GM12865 (cell line): ENCODE measurements around the gene NUMB.

ENCODE experiments used
- DNase-seq: peaks from one replicate; pipeline ENCODE4 v3.0.0; 2010; ENCODE audit warnings: low read depth
- H3K4me3 ChIP-seq: 2 replicates; pipeline ENCODE4 v1.5.1; 2011; ENCODE audit warnings: mild to moderate bottlenecking, low read depth, low read length, control low read depth
- CTCF ChIP-seq: IDR thresholded peaks from 2 replicates; pipeline ENCODE4 v1.5.1; 2011; ENCODE audit warnings: low read length, control low read depth, low read depth, inconsistent platforms; ENCODE audit not compliant: insufficient read depth; ENCODE audit errors: missing control alignments

Gene NUMB

DNA sequence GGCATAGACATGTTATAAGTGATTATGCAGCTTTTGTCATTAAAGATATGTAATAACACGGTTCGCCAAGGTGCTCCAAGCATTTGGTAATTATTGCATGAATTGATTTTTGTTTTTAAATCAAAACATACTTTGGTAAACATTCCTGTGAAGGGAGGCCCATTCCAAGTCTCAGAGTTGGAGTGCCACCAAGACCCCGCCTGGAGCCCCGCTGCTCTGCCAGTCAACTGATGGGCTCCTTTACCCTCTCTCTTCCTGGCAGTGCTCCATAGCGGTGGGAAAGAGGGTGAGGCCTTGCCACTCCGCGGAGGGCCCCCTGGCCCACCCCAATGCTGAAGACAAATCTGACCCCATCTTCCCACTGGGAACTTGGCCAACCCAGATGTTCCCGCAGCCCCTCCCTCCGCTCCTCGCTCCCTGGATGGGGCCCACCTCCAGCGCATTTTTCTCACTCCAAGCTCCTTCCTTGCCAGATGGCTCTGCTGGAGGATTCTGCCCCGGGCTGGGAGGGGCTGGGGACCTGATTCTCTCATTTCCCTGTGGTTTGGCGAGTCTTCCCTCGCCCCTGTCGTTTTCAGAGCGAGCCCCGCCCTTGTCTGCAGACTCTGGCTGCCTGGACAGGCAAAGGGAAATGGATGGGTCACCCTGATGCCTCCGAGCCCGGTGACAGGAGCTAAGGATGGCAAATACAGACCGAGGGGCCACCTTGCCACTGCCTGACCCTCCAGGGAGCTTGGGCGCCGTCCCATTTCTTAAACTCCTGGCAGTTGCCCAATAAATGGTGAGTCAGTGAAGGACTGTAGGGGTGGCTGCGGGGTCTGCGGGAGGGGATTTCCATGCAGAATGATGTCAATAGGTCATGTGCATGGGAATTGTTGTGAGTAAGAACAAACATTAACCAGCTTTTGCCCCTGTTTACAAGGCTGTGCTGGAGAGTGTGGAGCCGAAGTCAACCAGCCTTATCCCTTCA lies 230.2 kb downstream of the NUMB start:
- DNase-seq = peak; percentile 39
- H3K4me3 ChIP-seq = no peak overlapping the region
- TF ChIP-seq CTCF = no peak

DNA sequence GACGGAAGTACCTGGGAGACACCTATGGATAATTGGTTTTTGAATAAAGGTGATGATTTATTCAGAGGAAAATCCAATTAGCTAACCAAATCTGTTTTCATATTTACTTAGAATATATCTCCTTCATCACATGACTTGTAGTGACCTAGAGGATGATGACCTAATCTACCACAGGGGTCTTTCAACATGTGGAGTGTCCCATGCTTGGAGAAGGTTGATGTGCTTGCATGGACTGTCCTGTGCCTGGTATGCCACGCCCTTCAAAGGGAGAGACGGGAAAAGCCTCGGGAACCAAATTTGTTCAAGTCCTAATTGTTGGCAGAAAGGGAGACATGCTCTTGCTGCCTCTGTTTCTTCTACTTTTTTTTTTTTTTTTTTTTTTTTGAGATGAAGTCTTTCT lies 232.8 kb downstream of the NUMB start:
- no peak for TF ChIP-seq CTCF
- H3K4me3 ChIP-seq = no peak overlapping the region
- no peak for DNase-seq
